Loucy (cell line): ENCODE measurements around the gene KIRREL3.

ENCODE experiments used
- H2AFZ ChIP-seq: fragments of 200-600 bp; sonication (generic); 2 replicates; pipeline ENCODE4 v1.6.0; 2016; ENCODE audit warnings: antibody characterized with exemption, mild to moderate bottlenecking, low read length, moderate library complexity
- H3F3A ChIP-seq: fragments of 200-600 bp; 2 replicates; pipeline ENCODE4 v1.6.0; 2016; ENCODE audit warnings: antibody characterized with exemption, low read depth, mild to moderate bottlenecking
- H3K27me3 ChIP-seq: fragments of 200-600 bp; sonication (generic); 2 replicates; pipeline ENCODE4 v1.6.1; 2014; ENCODE audit warnings: low read length, mild to moderate bottlenecking; ENCODE audit not compliant: insufficient read depth, poor library complexity, severe bottlenecking
- H3K36me3 ChIP-seq: fragments of 200-600 bp; sonication (generic); 2 replicates; pipeline ENCODE4 v1.6.1; 2016; ENCODE audit warnings: low read length; ENCODE audit not compliant: insufficient read depth
- H3K4me1 ChIP-seq: fragments of 200-600 bp; sonication (generic); 2 replicates; pipeline ENCODE4 v1.5.1; 2014; ENCODE audit warnings: low read length, mild to moderate bottlenecking; ENCODE audit not compliant: insufficient read depth, poor library complexity, severe bottlenecking
- H3K4me2 ChIP-seq: fragments of 200-600 bp; sonication (generic); 2 replicates; pipeline ENCODE4 v1.6.0; 2014; ENCODE audit warnings: antibody characterized with exemption, low read length, low read depth, mild to moderate bottlenecking; ENCODE audit not compliant: poor library complexity, severe bottlenecking
- H3K4me3 ChIP-seq: fragments of 200-600 bp; sonication (generic); 2 replicates; pipeline ENCODE4 v1.5.1; 2014; ENCODE audit warnings: low read length, mild to moderate bottlenecking, mixed read lengths; ENCODE audit not compliant: poor library complexity, severe bottlenecking
- H3K79me2 ChIP-seq: fragments of 200-600 bp; sonication (generic); 2 replicates; pipeline ENCODE4 v1.6.1; 2014; ENCODE audit warnings: low read length; ENCODE audit not compliant: insufficient read depth
- H3K9ac ChIP-seq: fragments of 200-600 bp; sonication (generic); 2 replicates; pipeline ENCODE4 v1.6.0; 2014; ENCODE audit warnings: mild to moderate bottlenecking, low read depth, low read length, moderate library complexity; ENCODE audit not compliant: poor library complexity, severe bottlenecking
- H3K9me2 ChIP-seq: fragments of 200-600 bp; sonication (generic); replicated peaks from 2 replicates; pipeline ENCODE4 v1.6.1; 2016; ENCODE audit warnings: low read depth, low read length, mixed read lengths
- H3K9me3 ChIP-seq: fragments of 200-600 bp; sonication (generic); 2 replicates; pipeline ENCODE4 v1.6.1; 2014; ENCODE audit warnings: mild to moderate bottlenecking, antibody characterized with exemption, low read length, low read depth; ENCODE audit not compliant: insufficient read depth
- H4K20me1 ChIP-seq: fragments of 200-600 bp; sonication (generic); 2 replicates; pipeline ENCODE4 v1.6.0; 2014; ENCODE audit warnings: antibody characterized with exemption, low read length, mild to moderate bottlenecking; ENCODE audit not compliant: insufficient read depth, poor library complexity, severe bottlenecking
- CTCF ChIP-seq: fragments of 200-600 bp; sonication (generic); conservative IDR thresholded peaks from 2 replicates; pipeline ENCODE4 v1.5.1; 2014; ENCODE audit warnings: mild to moderate bottlenecking, antibody characterized with exemption, low read length
- EZH2phosphoT487 ChIP-seq: fragments of 200-600 bp; IDR thresholded peaks from 2 replicates; pipeline ENCODE4 v1.6.1; 2018; ENCODE audit warnings: antibody characterized with exemption, mild to moderate bottlenecking, moderate library complexity, borderline replicate concordance

KIRREL3 gene

GRCh38 chr11:126604461-126604860 lies 396.1 kb downstream of the KIRREL3 start:
- Histone ChIP-seq H3K4me3 (no peak overlapping the region), H3K9me3 (no peaks in the 10 kb centered on the region), H2AFZ (no peak overlapping the region), H3K9me2 (no peaks in the 10 kb centered on the region), H4K20me1 (no peaks in the 10 kb centered on the region), H3K36me3 (no peaks in the 10 kb centered on the region), H3F3A (no peaks in the 10 kb centered on the region), H3K79me2 (no peaks in the 10 kb centered on the region), H3K9ac (no peak overlapping the region), H3K4me1 (peaks cover 6% of the 10 kb centered on the region), H3K27me3 (no peaks in the 10 kb centered on the region), H3K4me2 (no peak overlapping the region)
- TF ChIP-seq CTCF: no peak
- no peak for TF ChIP-seq EZH2phosphoT487

GRCh38 chr11:126603486-126603885 lies 397.1 kb downstream of the KIRREL3 start:
- no peaks in the 10 kb centered on the region for H3K27me3 ChIP-seq
- no peaks in the 10 kb centered on the region for H3F3A ChIP-seq
- H3K36me3 ChIP-seq: no peaks in the 10 kb centered on the region
- no peaks in the 10 kb centered on the region for H3K9me3 ChIP-seq
- H3K79me2 ChIP-seq: no peaks in the 10 kb centered on the region
- H2AFZ ChIP-seq: no peak overlapping the region
- H4K20me1 ChIP-seq: no peaks in the 10 kb centered on the region
- H3K9me2 ChIP-seq: no peaks in the 10 kb centered on the region
- no peak overlapping the region for H3K4me2 ChIP-seq
- TF ChIP-seq CTCF: no peak
- peaks cover 3% of the 10 kb centered on the region for H3K4me1 ChIP-seq
- H3K4me3 ChIP-seq: no peak overlapping the region
- H3K9ac ChIP-seq: no peak overlapping the region

- Histone ChIP-seq H3K9ac (no peak overlapping the region), H3K27me3 (no peaks in the 10 kb centered on the region), H3K4me3 (no peak overlapping the region), H3K4me2 (no peak overlapping the region), H4K20me1 (no peaks in the 10 kb centered on the region), H3K79me2 (no peaks in the 10 kb centered on the region), H3K9me2 (no peaks in the 10 kb centered on the region), H2AFZ (no peak overlapping the region), H3K9me3 (no peaks in the 10 kb centered on the region), H3K36me3 (no peaks in the 10 kb centered on the region), H3F3A (no peaks in the 10 kb centered on the region), H3K4me1 (no peaks in the 10 kb centered on the region)
- TF ChIP-seq CTCF (no peak), EZH2phosphoT487 (no peak)
These were observed 397.6 kb downstream of the KIRREL3 start for GRCh38 chr11:126602993-126603392.
